ACHN (cell line): Measurements from ENCODE around the gene PRL.

Experiments
- DNase-seq: peaks from one replicate; pipeline ENCODE4 v3.0.0-alpha.2; 2015
- in situ Hi-C: cut with HindIII; loops from 2 replicates; pipeline ENCODE4 v1.10.0; 2017; ENCODE audit warnings: low sequenced_read_pairs, low pct_ligation_motif_present, low pct_unique_long_range_greater_than_20kb

The PRL gene

DNA sequence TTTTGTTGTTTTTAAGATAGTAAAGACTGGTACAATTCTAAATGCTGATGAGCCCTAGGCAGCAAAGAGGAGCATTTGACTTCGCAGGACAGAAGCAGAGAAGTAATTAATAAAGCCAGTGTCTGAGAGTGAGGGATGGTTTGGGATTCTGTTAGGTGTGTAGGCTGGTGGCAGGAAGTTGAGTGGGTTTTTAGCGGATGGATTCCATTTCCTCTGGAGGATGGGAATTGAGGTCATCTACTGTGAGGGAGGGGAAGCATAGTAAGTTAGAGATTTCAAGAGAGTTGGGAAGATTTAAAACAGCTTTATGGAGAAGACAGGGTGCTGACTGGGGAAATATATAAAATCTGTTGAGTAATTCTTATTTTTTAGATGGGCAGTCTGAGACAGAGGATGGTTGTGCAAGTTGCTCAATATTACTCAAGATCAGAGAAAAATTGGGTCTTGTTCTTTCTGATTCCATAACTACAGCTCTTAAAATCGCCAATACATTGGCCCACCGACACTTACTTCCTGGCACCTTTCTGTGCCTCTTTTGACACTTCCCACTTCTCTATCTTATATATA lies 48.8 kb downstream of the PRL start:
- in situ Hi-C loops, result no loop called here
- DNase-seq, result no peak

DNA sequence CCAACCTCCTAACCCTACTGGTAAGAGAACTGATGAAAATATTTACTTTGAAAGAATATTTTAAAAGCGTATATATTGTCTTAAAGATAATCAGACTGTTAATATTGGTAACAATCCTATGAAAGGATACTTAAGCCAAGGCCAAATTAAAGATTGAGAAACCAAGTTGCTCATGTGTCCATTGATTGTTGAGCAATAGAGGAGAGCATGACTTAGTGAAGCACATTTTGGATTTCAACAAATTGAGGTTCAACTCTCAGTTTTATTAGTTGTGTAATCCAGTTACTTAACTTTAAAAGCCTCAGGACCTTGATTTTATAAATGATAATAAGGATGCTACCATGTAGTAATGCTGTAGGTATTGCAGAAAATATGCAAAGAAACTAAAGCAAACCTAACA lies 56.8 kb downstream of the PRL start:
- DNase-seq, result no peak
- in situ Hi-C loops, result no loop called here

DNA sequence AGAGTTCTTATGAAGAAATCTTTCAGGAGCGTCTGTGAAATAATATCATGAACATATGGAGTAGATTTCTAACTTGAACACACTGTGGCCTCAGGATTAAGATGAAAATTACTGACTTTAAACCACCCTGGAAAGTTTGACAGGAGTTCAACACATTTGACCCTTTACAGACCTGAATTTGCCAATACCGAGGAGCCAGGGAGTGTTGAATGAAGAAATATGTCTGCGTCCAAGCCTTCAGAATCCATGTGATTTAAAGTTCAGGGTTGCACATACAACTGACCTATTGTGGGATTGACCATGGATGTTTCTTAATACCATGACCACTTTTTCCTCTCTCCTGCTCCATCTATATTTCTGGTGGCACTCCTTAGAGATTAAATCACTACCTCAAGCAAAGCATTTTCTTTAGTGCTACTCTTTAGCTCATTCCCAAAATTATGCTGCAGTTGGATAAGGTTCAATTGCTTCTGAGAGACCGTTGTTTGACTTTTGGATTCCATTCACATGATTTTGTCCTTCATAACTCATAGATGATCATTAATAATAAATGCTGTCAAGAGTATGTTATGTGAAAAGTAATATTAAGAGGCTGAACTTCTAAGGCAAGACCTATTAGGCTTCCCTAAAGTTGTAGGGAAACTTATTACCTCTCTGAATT lies 57.4 kb downstream of the PRL start:
- in situ Hi-C loops, result no loop called here
- DNase-seq, result no peak

DNA sequence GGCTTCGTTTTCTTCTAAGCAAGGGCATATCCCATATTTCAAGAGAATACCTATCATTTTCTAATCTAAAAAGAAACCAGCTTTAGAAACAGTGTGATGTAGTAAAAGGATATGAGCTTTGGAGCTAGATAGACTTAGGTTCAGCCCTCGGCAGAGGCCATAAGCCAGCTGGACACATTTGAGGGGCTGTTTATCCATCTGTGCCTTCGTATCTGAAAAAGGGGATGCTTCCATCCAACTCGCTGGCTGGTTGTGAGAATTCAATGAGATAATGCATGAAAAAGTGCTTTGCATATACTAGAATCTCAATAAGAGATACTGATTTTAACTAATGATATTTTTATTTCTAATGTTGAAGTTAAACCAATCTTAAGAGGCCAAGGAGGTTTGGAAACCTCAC lies 58.0 kb downstream of the PRL start:
- in situ Hi-C loops, result no loop called here

DNA sequence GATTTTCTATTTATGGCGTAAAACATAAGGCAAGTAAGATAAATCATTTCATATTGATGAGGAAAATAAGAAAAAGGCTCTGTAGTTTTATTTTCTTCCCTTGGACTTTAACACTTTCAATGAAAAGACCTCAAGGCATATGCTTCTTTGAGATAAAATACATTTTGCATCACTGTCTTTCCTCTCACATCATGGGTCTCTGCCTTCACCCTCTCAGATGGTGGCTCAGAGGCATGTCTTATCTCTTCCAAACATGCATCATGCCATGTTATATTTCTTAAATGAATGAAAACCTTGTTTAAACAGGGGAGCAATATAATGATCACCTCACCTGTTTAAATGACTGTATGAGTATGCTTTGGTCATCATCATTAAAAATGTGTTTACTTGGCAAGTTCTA lies 59.3 kb downstream of the PRL start:
- no peak for DNase-seq
- in situ Hi-C loops, result no loop called here

More for the DNA sequence above, 58.0 kb downstream of the PRL start:
- DNase-seq, result no peak
